Stimulated activated CD4-positive, alpha-beta T cell treated with anti-CD3 and anti-CD28 coated beads, Interleukin-1b, Interleukin-23, amount 100 ng/mL, for 1 hour (primary cell): ENCODE results near the gene SORCS3.

ENCODE experiments used
- DNase-seq, 2 donors: peaks; one replicate each; pipeline ENCODE4 v3.0.0-alpha.2; 2020; ENCODE audit warnings: low read depth in 2 of 2

SORCS3 gene

DNA sequence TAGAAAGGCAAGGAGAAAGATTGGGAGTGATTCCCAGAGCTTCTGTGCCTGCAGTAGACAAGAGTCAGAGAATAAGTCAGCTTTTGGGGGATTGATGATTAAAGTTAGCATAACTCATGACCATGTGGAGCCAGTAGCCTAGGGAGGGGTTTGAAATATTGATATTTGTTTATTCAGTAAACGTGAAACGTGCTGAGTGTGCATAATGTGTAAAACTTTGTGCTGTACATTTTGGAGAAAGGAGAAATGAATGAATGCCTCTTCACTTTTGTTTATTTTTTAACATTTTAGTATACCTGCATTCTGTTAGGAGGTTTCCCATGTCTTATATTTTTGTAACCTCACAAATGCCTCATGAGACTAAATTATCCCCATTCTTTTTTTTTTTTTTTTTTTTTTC, 272.3 kb downstream of the SORCS3 start:
- no peak for DNase-seq

DNA sequence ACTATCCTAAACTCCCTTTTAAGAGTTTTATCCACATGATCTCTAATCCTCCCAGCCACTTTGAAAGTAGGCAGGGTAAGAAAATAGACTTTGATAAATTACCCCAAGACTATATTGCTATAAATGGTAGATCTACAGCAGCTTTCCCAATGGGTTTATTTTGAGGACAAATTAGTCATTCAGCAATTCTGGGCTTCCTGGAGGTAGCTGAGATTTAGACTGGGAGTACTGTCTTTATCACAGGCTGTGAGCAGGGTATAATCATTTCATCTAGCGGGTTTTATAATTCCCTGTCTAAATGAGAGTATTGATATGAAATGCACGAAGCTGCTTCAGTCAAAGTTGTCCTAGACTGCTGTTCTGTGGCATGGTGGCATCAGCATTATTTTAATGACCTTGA, 279.4 kb downstream of the SORCS3 start:
- DNase-seq, result no peak

DNA sequence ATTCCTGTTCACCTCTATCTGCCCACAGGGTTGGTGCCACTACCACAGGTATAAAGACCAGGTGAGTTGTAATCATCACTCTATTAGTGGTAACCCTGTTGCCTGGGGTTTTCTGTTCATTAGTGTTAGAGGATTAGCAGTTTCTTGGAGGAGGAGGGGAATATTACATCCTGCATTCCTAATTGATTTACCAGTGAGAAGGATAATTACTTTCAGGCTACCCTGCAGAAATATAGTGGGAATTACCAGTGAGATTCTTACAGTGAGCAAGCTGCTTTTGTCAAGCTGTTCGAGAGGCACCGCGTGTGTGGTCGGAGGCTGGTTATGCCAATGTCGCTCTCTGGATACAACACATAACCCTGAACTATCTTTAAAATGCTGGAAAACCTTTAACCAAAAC, 280.7 kb downstream of the SORCS3 start:
- no peak for DNase-seq

DNA sequence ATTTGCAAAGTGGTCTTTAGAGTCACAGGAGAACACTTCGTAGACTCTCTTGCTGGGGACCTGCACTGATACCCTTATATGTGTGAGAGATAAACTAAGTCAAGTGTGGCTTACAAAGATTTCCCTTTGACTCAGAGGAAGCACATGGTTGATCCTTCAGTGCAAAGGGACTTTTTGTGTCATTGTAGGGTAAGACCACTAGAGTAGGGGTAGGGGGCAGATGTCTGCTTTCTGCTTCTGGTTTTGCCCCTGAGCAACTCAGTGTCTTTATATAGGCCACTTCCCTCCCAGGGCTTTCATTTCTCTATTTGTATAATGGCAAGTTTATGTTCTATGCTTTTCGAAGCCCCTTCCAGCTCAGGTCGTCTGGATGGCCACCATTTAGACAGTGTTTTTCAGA, 281.7 kb downstream of the SORCS3 start:
- DNase-seq, result no peak

DNA sequence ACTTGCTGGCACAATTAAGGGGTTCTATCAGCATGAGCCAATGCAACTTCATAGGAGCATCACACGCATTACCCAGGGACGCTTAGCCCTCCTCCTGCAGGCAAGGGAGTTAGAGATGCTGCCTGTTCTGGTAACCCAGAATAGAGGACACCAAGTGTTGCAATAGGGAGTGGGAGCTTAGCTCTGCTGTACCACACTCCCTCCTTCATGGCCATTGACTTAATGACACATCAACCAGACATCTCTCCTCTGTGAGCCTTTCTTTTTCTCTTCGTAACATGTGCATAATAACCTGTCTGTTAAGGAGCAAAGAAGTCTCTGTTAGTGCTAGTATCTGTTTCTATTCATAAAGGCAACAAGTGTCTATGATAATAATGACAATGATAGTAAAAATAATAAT, 282.4 kb downstream of the SORCS3 start:
- no peak for DNase-seq

DNA sequence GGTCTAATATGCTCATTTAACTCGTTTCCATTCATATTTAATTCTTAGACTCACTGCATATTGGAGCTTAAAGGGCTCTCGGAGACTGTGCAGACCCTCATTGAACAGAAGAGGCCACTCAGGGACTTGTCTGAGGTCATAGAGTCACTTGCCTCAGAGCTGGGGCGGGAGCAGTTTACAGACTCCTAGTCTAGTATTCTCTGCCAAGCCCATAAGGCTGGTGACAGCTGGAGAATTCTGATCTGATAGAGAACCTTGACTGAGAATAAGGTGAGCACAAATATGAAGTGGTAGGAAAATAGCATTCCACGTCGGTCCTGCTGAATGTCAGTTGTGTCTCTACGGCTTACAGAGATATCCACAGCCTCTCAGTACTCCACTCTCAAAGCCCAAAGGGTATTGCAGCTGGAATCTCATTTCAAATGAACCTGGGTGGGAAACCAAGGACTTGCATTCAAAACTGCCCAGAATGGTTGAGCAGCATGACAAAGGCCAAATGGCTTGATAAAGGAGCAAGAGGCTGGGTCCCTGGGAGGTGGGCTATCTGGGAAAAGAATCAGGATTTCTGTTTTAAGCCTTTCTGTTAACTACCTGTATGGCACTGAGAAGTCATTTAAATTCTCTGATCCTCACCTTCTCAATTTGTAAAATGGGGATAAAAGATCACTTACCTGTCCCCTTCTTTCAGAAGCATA, 283.2 kb downstream of the SORCS3 start:
- no peak for DNase-seq

DNA sequence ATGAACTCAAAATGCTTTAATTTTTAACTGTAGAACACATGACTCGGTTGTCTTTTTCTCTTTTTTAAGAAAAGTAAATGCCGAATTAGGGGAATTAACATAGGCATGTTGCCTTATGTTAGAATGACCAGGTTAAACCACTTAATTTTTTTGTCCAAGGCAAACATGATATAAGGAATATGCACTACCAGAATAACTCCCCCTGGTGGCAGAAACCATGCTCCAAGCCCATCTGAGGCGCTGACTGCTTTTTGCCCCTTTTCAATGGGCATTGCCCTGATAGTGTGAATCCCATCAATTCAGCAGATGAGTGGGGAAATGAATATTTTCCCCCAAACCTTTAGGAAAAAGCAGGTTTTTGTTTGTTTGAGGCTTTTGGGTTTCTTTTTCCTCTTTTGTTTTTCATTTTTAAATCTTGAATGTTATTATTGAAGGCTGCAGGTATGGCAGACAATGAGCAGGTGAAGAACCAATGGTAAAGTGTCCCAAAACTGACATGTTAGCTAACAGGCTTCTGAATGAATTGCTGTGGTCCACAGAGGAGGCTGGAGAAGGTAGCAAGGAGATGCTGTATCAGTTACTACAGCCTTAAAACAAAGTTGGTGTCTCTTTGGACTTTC, 284.3 kb downstream of the SORCS3 start:
- DNase-seq, result no peak

DNA sequence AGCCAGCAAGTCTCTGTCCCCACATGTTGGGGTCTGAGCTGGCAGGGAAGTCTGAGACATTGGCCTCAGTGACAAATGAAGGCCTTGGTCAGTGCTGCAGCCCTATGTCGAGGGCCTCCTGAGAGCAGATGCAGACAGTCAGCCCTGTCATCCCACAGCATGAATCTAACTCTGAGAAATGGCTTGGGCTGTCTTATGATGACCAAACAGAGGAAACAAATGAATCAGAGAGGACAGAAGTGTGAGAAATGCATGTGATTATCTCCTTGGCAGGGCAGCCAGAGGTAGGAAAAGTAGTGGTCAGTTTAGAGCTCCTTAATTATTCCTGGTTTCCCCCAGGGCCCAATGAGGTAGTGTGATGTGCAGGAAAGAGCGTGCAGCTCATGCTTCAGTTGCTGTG, 287.6 kb downstream of the SORCS3 start:
- no peak for DNase-seq

GRCh38 chr10:104931612-104932134, 290.6 kb downstream of the SORCS3 start:
- DNase-seq, result no peak

- no peak for DNase-seq
Measured at GRCh38 chr10:104935656-104936055, 294.6 kb downstream of the SORCS3 start.

DNA sequence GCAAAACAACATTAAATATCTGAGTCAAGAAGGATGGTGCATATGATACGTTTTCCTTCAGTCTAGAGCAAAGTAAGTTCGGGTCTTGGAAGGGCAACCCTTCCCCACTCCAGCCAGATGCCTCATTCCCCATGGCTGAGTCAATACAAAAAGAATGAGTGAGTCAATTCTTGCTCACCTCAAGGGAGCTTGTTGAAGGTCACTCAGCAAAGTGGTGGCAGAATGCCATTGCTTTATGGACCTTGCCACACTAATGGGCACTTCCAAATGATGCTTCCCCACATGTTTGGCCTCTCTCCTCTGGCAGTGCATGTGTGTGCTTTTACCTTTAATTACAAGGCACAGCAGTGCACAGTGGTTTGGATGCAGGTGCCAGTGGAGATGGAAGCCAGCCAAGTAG, 296.5 kb downstream of the SORCS3 start:
- DNase-seq, result no peak

GRCh38 chr10:104938031-104938430, 296.9 kb downstream of the SORCS3 start:
- DNase-seq, result no peak

GRCh38 chr10:104941662-104942061, 300.6 kb downstream of the SORCS3 start:
- no peak for DNase-seq

DNA sequence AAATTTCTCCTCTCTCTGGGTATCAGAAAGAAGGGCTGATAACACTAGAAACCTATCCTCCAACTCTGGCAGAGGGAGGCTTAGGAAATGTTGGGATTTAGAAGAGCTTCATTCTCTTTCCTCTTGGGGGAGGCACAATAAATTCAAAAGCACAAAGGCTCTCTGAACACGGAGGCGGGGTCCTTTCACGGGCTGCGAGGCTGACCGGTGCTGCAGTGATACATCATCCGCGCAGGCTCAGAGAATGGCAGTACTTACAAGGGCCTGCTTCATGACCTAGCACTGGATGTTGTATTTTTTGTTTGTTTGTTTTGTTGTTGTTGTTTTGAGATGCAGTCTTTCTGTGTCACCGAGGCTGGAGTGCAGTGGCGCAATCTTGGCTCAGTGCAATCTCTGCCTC, 306.2 kb downstream of the SORCS3 start:
- no peak for DNase-seq

DNA sequence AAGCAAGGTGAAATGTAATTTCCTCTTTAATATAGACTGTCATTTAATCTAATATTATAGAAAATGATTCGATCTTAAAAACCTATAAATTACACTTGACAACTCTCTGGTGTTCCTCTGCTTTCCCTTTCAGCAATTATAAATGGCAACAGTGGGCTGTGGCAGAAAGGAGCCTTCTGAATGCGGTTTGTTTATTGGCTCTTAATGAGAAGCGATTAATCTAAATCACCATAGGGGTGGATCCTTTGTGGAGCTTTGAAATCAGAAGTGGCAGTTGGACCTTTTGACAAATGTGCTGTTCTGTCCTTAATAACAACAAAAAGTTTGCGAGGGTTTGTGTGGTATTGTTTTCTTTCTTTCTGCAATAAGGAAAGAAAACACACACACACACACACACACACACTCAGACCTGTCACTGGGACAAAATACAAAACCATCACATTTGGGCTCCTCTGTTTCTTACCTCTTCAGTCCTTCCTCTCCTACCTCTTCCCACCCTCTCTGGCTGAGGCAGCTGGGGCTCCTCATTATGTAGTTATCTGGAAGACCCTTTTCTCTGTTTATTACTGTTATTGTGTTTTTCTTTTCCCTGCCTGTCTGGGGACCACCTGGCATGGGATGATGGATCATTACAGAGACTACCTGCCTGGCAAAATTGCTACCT, 316.2 kb downstream of the SORCS3 start:
- no peak for DNase-seq

DNA sequence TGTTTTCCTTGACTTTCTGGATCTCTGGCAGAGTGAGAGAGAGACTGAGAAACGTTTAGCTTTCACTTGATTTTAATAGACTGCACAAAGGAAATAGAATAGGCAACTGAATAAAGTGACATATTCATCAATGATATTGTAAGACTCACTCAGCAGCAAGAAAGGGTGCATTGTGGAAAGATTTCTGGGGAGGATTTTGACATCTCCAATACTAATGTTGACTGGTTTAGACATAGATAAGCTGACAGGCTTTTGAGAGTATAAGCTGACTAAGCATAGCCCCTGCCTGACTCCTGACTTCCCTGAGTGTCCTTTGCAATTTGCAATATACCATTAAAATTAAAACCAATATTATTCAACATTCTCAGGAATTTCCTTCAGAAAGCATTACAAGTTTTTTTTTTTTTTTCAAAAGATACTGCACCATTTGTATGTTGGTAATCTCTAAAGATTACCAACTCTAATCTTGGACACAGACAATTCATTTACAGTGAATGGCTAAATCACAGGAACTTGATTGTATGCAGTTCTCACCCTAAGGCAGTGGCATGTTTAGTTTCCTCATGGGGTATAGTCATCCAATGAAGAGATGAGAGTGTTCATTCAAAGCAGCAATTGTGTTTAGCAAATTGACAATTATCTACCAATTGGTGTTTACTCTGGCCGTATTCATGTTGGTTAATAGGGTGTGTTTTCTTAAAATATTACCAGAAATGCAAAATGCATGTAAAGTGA, 325.6 kb downstream of the SORCS3 start:
- no peak for DNase-seq

DNA sequence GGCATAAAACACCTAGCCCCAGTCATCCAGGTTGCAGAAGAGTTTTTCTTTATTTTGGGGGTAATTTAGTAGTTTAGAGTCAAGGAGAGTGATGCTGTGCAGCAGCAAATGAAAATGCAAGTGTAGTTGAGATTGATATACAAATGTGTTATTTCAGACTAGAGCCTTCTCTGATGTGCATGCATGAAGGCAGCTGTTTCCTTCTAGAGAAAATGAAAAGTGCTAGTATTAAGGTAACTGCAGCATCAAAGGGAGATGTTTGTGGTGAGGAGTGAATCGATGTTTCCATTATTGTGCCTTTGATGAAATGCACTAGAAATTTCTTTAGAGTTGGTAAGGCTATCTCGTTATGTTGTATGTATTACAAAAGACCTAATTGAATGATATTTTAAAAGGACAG, 339.3 kb downstream of the SORCS3 start:
- no peak for DNase-seq

GRCh38 chr10:104981995-104982394, 340.9 kb downstream of the SORCS3 start:
- no peak for DNase-seq

DNA sequence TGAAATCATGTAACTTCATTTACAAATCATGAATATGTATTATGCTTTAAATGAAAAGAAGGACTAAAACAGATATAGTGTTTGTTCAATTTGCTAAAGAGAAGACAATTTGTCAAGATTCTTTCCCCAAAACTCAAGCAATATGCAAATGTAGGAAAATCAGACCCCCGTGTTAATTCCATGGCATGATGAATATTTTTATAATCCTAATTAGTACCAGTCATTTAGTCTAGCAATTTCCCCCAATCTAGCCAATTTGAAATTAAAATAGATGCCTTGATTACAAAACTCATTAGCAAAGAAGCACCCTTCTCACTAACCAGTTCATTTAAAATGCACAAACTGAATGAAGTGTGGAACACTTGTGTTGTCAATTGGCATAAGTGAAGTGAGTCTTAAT, 347.6 kb downstream of the SORCS3 start:
- no peak for DNase-seq

DNA sequence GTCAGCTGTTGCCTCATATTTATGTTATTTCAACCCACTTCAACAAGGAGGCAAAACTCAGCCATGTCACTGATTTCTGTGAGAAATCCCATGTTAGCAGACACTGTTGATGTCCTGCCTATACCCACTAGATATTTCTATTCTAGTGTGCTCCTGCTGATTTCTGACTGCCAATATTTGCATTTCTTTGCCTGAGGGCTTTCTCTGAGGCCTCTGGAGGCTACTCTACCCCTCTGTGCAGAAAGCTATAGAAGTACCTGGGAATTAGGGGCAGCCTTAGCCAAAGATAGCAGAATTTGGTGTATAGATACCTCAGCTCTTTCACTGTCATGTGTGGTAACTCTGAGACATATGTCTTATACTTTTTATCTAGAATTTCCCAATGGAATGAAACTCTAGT, 348.8 kb downstream of the SORCS3 start:
- DNase-seq, result no peak

GRCh38 chr10:104993085-104993484, 352.0 kb downstream of the SORCS3 start:
- DNase-seq, result no peak

GRCh38 chr10:105001269-105001668, 360.2 kb downstream of the SORCS3 start:
- no peak for DNase-seq
